GM19328 (cell line): ENCODE results near the gene NPAS2.

Experiments used
- ATAC-seq: cut with Tn5 transposase; IDR thresholded peaks from one replicate; pipeline ENCODE4 v1.9.1; 2021; ENCODE audit warnings: mild to moderate bottlenecking, moderate library complexity; ENCODE audit not compliant: unreplicated experiment

NPAS2 gene

DNA sequence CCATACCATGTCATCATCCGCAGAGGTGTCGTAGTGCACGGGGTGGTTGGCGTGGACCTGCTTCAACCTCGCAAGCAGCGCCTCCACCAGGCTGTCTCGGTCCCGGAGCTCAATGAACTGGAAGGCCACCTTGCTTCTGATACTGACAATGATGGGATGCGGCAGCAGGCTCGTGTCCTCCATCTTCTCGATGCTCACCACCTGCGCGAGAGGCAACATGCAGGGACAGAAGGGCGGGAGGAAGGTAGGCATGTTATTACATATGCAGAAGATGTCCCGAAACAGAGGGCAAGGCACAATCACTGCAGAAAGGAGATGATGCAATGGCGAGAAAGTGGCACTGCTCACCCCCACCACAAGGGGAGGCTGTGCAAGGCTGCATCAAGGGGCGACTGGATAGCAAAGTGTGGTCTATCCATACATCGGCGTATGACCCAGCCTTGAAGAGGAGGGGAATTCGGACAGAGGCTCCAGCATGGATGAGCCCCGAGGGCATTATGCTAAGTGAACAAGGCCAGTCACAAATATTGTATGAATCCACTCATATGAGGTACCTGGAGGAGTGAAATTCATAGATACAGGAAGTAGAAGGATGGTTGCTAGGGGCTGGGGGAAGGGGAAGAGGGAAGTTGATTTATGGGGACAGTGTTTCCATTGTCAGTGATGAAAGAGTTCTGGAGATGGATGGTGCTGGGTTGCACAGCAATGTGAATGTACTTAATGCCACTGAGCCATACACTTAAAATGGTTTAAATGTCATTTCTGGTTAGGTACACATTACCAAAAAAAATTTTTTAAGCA lies 218.7 kb downstream of the NPAS2 start:
- ATAC-seq: no peak

DNA sequence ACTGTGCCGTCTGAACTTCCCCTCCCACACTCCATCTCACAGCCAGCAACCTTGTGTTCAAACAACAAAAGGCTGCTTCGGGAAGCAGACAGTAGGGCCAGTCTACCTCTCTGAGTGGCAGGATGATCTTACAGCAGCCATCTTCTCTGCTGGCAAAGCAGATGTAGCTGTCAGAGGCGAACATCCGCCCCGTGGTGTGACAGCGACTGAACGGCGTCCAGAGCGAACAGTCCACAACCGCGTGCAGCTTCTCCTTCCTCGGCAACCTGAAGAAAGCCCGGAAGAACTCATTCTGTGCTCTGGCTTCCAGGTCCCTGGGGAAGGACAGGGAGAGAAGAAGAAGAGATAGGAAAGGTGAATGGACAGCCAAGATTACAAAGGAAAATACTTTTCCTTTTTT lies 220.1 kb downstream of the NPAS2 start:
- no peak for ATAC-seq

GRCh38 chr2:101040761-101041160 lies 220.8 kb downstream of the NPAS2 start:
- no peak for ATAC-seq

DNA sequence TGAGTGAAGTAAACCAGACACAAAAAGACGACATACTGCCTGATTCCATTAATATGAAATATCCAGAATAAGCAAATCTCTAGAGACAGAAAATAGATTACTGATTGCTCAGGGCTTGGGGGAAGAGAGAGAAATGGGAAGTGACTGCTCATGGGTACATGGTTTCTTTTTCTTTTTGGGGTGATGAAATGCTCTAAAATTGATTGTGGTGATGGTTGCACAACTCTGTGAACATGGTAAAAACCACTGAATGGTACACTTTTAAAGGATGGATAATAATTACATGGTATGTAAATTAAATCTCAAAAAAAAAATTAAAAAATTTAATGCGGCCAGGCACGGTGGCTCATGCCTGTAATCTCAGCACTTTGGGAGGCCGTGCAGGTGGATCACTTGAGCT lies 221.5 kb downstream of the NPAS2 start:
- no peak for ATAC-seq

- ATAC-seq: no peak
These were observed 225.4 kb downstream of the NPAS2 start for GRCh38 chr2:101045330-101045729.
